HTERT RPE-1 (cell line): Measurements from ENCODE around the gene MYL7.
"Not testable (repeated sequence)": the region's sequence is repeated elsewhere in the genome, so short reads cannot be mapped to it uniquely, and the experiment has no call there.

Experiments
- in situ Hi-C: fragments of 300-500 bp; cut with MboI; formaldehyde crosslinking; loops from 4 replicates; pipeline ENCODE4 v1.14.3; 2020; ENCODE audit warnings: low sequenced_read_pairs

Gene MYL7

GRCh38 chr7:44133295-44133694 lies 7.8 kb downstream of the MYL7 start:
- in situ Hi-C loops: no loop called here

- in situ Hi-C loops: no loop called here
Measured at GRCh38 chr7:44132039-44132438, 9.1 kb downstream of the MYL7 start.

GRCh38 chr7:44131173-44132029 lies 9.7 kb downstream of the MYL7 start:
- in situ Hi-C loops: no loop called here

GRCh38 chr7:44128721-44129582 lies 12.2 kb downstream of the MYL7 start:
- in situ Hi-C loops: no loop called here

GRCh38 chr7:44127161-44127560 lies 14.0 kb downstream of the MYL7 start:
- in situ Hi-C loops: no loop called here

GRCh38 chr7:44126574-44126973 lies 14.6 kb downstream of the MYL7 start:
- in situ Hi-C loops: not testable (repeated sequence)

GRCh38 chr7:44124822-44125202 lies 16.3 kb downstream of the MYL7 start:
- in situ Hi-C loops: no loop called here

GRCh38 chr7:44123190-44124003 lies 17.7 kb downstream of the MYL7 start, which contains the start of gene POLD2:
TSS of gene POLD2 (minus strand) at chr7:44123548. CDS start at chr7:44122053, 1,495 bp downstream.
- in situ Hi-C loops: no loop called here

- in situ Hi-C loops: no loop called here
Measured at GRCh38 chr7:44122529-44122928, 18.6 kb downstream of the MYL7 start.

- in situ Hi-C loops: no loop called here
Measured at GRCh38 chr7:44121761-44122420, 19.2 kb downstream of the MYL7 start.

GRCh38 chr7:44120395-44120794 lies 20.7 kb downstream of the MYL7 start:
- in situ Hi-C loops: no loop called here

- in situ Hi-C loops: no loop called here
Measured at GRCh38 chr7:44119829-44120380, 21.2 kb downstream of the MYL7 start.

GRCh38 chr7:44117801-44118429 lies 23.2 kb downstream of the MYL7 start:
- in situ Hi-C loops: no loop called here

GRCh38 chr7:44116789-44117666 lies 24.1 kb downstream of the MYL7 start:
- in situ Hi-C loops: no loop called here

GRCh38 chr7:44116087-44116788 lies 24.9 kb downstream of the MYL7 start:
- in situ Hi-C loops: no loop called here

- in situ Hi-C loops: no loop called here
Measured at GRCh38 chr7:44114586-44115310, 26.4 kb downstream of the MYL7 start.

- in situ Hi-C loops: no loop called here
Measured at GRCh38 chr7:44113764-44114354, 27.3 kb downstream of the MYL7 start.
